Transverse colon (tissue), 3 donors: Measurements from ENCODE around the gene ANKRD36C.
"Not testable (repeated sequence)": the region's sequence is repeated elsewhere in the genome, so short reads cannot be mapped to it uniquely, and the experiment has no call there.

Experiments used
- CTCF ChIP-seq, 5 experiments: fragments of 200-600 bp in 3 of 5; fragments of 450-650 bp in 2 of 5; sonication (generic) in 3 of 5; IDR thresholded peaks; 1 replicate in 2 of 5; 2 replicates in 3 of 5; pipeline ENCODE4 v1.5.1; 2016 to 2017; ENCODE audit warnings: antibody characterized with exemption in 5 of 5, inconsistent platforms in 3 of 5, mild to moderate bottlenecking in 2 of 5, moderate library complexity in 1 of 5
- EP300 ChIP-seq: sonication (generic); formaldehyde crosslinking; IDR thresholded peaks from one replicate; pipeline ENCODE4 v1.6.1; 2017; ENCODE audit warnings: antibody characterized with exemption, low read depth

- TF ChIP-seq EP300; CTCF (IDR thresholded peaks at IDR 0.05): not testable (repeated sequence)
Measured at GRCh38 chr2:95788642-95789041, 203.0 kb downstream of the ANKRD36C start.
